A673 (cell line): ENCODE data around the gene INO80B. TPM values are rescaled to one million over a fixed set of nuclear protein-coding genes. Genes with fewer than 3 reads are reported as not detected.
A peak's percentile ranks its signal among the peaks of the same experiment; 100 is the strongest.

Source experiments
- BruUV-seq: library from RNA; stranded (reverse); fragments of 400-500 nt; replicated peaks from 2 replicates; lab custom pipeline; 2021; lab: Mats Ljungman, UMichigan
- CTCF ChIA-PET: fragments of 300-600 bp; sonication (Branson Sonifier 250); formaldehyde crosslinking; loops from one replicate; lab custom pipeline; 2022; ENCODE audit warnings: antibody characterized with exemption; lab: Charles Lee
- POLR2A ChIA-PET: fragments of 300-600 bp; sonication (Branson Sonifier 250); formaldehyde crosslinking; loops from one replicate; lab custom pipeline; 2022; ENCODE audit warnings: antibody characterized with exemption; ENCODE audit not compliant: low non-redundant PET; lab: Charles Lee
- DNase-seq: peaks from one replicate; pipeline ENCODE4 v3.0.0-alpha.2; 2015; ENCODE audit warnings: low spot score
- H3K27ac ChIP-seq: fragments of 200-600 bp; sonication (generic); 2 replicates; pipeline ENCODE4 v1.5.1; 2016; ENCODE audit warnings: mixed run types, low read depth, mild to moderate bottlenecking, mixed read lengths, antibody characterized with exemption, low read length; ENCODE audit not compliant: poor library complexity, severe bottlenecking
- H3K27me3 ChIP-seq: fragments of 200-600 bp; sonication (generic); replicated peaks from 2 replicates; pipeline ENCODE4 v1.6.1; 2017; ENCODE audit warnings: mixed run types, low read depth, mild to moderate bottlenecking, mixed read lengths, antibody characterized with exemption, low read length; ENCODE audit not compliant: insufficient read depth, poor library complexity
- H3K36me3 ChIP-seq: fragments of 200-600 bp; sonication (generic); 2 replicates; pipeline ENCODE4 v1.6.1; 2016; ENCODE audit warnings: mixed run types, mild to moderate bottlenecking, mixed read lengths, antibody characterized with exemption, low read length; ENCODE audit not compliant: insufficient read depth, poor library complexity, severe bottlenecking
- H3K4me1 ChIP-seq: fragments of 200-600 bp; sonication (generic); 2 replicates; pipeline ENCODE4 v1.6.1; 2017; ENCODE audit warnings: mixed run types, mild to moderate bottlenecking, mixed read lengths, antibody characterized with exemption, low read length; ENCODE audit not compliant: insufficient read depth, poor library complexity, severe bottlenecking
- H3K4me3 ChIP-seq: fragments of 200-600 bp; sonication (generic); 2 replicates; pipeline ENCODE4 v1.5.1; 2016; ENCODE audit warnings: low read depth, mixed run types, mild to moderate bottlenecking, mixed read lengths, low read length; ENCODE audit not compliant: poor library complexity, severe bottlenecking
- H3K9me3 ChIP-seq: fragments of 200-600 bp; sonication (generic); 2 replicates; pipeline ENCODE4 v1.6.1; 2016; ENCODE audit warnings: mixed run types, low read depth, mild to moderate bottlenecking, mixed read lengths, antibody characterized with exemption, low read length; ENCODE audit not compliant: poor library complexity, severe bottlenecking
- CTCF ChIP-seq: fragments of 300-800, 200-600 bp; sonication (generic); conservative IDR thresholded peaks from 2 replicates; pipeline ENCODE4 v1.5.1; 2017; ENCODE audit warnings: low read depth, mild to moderate bottlenecking, antibody characterized with exemption, low read length, moderate library complexity, mixed read lengths
- EZH2 ChIP-seq: fragments of 200-600 bp; sonication (generic); IDR thresholded peaks from 2 replicates; pipeline ENCODE4 v1.6.1; 2017; ENCODE audit warnings: borderline replicate concordance, low read depth, mild to moderate bottlenecking, mixed read lengths, antibody characterized with exemption, low read length; ENCODE audit not compliant: poor library complexity, severe bottlenecking
- intact Hi-C: fragments of 100-400 bp; cut with micrococcal nuclease; formaldehyde crosslinking; loops from one replicate; pipeline ENCODE4 v1.10.0; 2022; ENCODE audit not compliant: unreplicated experiment
- total RNA-seq: library from RNA; stranded (reverse); gene quantifications from 2 replicates; pipeline ENCODE4 v1.2.3, GENCODE V29; 2021

INO80B gene
- total RNA-seq, 1 experiment from 2014 or later, result 29.9 TPM

- Histone ChIP-seq H3K9me3 (no peaks in the 10 kb centered on the region), H3K27ac (no peak overlapping the region), H3K36me3 (peaks cover 28% of the 10 kb centered on the region), H3K4me1 (peaks cover 4% of the 10 kb centered on the region), H3K27me3 (no peaks in the 10 kb centered on the region), H3K4me3 (no peak overlapping the region)
- no peak for DNase-seq
- TSS peak; percentile 24 for BruUV-seq
- ChIA-PET POLR2A (no interaction called here), CTCF (no interaction called here)
- intact Hi-C loops, result no loop called here
- TF ChIP-seq CTCF (no peak), EZH2 (no peak)
Measured at GRCh38 chr2:74425523-74425922, 29.4 kb upstream of the INO80B start.

GRCh38 chr2:74426181-74426758 lies 28.6 kb upstream of the INO80B start:
- Histone ChIP-seq H3K36me3 (peaks cover 30% of the 10 kb centered on the region), H3K4me1 (peaks cover under 1% of the 10 kb centered on the region), H3K27ac (no peak overlapping the region), H3K27me3 (no peaks in the 10 kb centered on the region), H3K9me3 (no peaks in the 10 kb centered on the region), H3K4me3 (no peak overlapping the region)
- no peak for DNase-seq
- CTCF ChIA-PET, result no interaction called here
- intact Hi-C loops, result no loop called here
- no TSS peak for BruUV-seq
- TF ChIP-seq CTCF, result no peak
- TF ChIP-seq EZH2, result no peak
- POLR2A ChIA-PET, result no interaction called here

- CTCF ChIA-PET, result no interaction called here
- H3K27me3 ChIP-seq, result no peaks in the 10 kb centered on the region
- TF ChIP-seq EZH2 (no peak), CTCF (no peak)
- H3K36me3 ChIP-seq, result peaks cover 36% of the 10 kb centered on the region
- no peaks in the 10 kb centered on the region for H3K4me1 ChIP-seq
- no peak overlapping the region for H3K4me3 ChIP-seq
- DNase-seq, result no peak
- intact Hi-C loops, result no loop called here
- POLR2A ChIA-PET, result no interaction called here
- no peak overlapping the region for H3K27ac ChIP-seq
- H3K9me3 ChIP-seq, result no peaks in the 10 kb centered on the region
- BruUV-seq, result no TSS peak
Measured at GRCh38 chr2:74427551-74427950, 27.3 kb upstream of the INO80B start.
